Fibroblast of lung (primary cell): Measurements from ENCODE around the gene GRIK4. TPM values are rescaled to one million over a fixed set of nuclear protein-coding genes. Genes with fewer than 3 reads are reported as not detected.

Experiments used
- DNase-seq, 2 donors: peaks; one replicate each; pipeline versions ENCODE4 v3.0.0 to v3.0.0-alpha.2; 2010; ENCODE audit warnings: low read depth in 2 of 2
- H2AFZ ChIP-seq: 2 replicates; pipeline ENCODE4 v1.5.1; 2012; ENCODE audit warnings: low read length, control low read depth, inconsistent platforms
- H3K27ac ChIP-seq: 2 replicates; pipeline ENCODE4 v1.5.1; 2011; ENCODE audit warnings: low read length, control low read depth; ENCODE audit not compliant: insufficient read depth
- H3K27me3 ChIP-seq: 2 replicates; pipeline ENCODE4 v1.5.1; 2011; ENCODE audit warnings: mild to moderate bottlenecking, low read length; ENCODE audit not compliant: control insufficient read depth, insufficient read depth
- H3K36me3 ChIP-seq: 2 replicates; pipeline ENCODE4 v1.5.1; 2011; ENCODE audit warnings: low read length; ENCODE audit not compliant: control insufficient read depth, insufficient read depth
- H3K4me1 ChIP-seq: 2 replicates; pipeline ENCODE4 v1.5.1; 2011; ENCODE audit warnings: low read length; ENCODE audit not compliant: control insufficient read depth, insufficient read depth; ENCODE audit errors: extremely low read depth
- H3K4me2 ChIP-seq: 2 replicates; pipeline ENCODE4 v1.5.1; 2011; ENCODE audit warnings: low read length, control low read depth; ENCODE audit not compliant: insufficient read depth; ENCODE audit errors: extremely low read depth
- H3K4me3 ChIP-seq, 4 experiments: fragments of 200-600 bp in 1 of 4; sonication (generic) in 1 of 4; replicated peaks in 1 of 4; 2 replicates each; pipeline ENCODE4 v1.5.1; 2011 to 2016; ENCODE audit warnings: low read length in 4 of 4, low read depth in 3 of 4, mild to moderate bottlenecking in 3 of 4, control low read depth in 2 of 4, inconsistent platforms in 1 of 4, mixed read lengths in 1 of 4; ENCODE audit not compliant: insufficient read depth in 1 of 4; ENCODE audit errors: control extremely low read depth in 1 of 4
- H3K79me2 ChIP-seq: 2 replicates; pipeline ENCODE4 v1.5.1; 2012; ENCODE audit warnings: mild to moderate bottlenecking, low read length, inconsistent platforms; ENCODE audit not compliant: control insufficient read depth, insufficient read depth
- H3K9ac ChIP-seq: 2 replicates; pipeline ENCODE4 v1.5.1; 2011; ENCODE audit warnings: mild to moderate bottlenecking, low read length, control low read depth; ENCODE audit not compliant: insufficient read depth
- H3K9me3 ChIP-seq: 2 replicates; pipeline ENCODE4 v1.5.1; 2012; ENCODE audit warnings: low read depth, low read length; ENCODE audit not compliant: control insufficient read depth, insufficient read depth
- H4K20me1 ChIP-seq: 2 replicates; pipeline ENCODE4 v1.5.1; 2011; ENCODE audit warnings: low read length; ENCODE audit not compliant: control insufficient read depth, insufficient read depth; ENCODE audit errors: extremely low read depth
- CTCF ChIP-seq, 2 donors: IDR thresholded peaks in 1 of 2; conservative IDR thresholded peaks in 1 of 2; 1 replicate in 1 of 2; 2 replicates in 1 of 2; pipeline ENCODE4 v1.5.1; 2011 to 2012; ENCODE audit warnings: low read length in 2 of 2, control low read depth in 1 of 2, inconsistent platforms in 1 of 2, low read depth in 1 of 2, mild to moderate bottlenecking in 1 of 2
- EZH2 ChIP-seq: IDR thresholded peaks from 2 replicates; pipeline ENCODE4 v1.5.1; 2012; ENCODE audit warnings: low read length, control low read depth, mild to moderate bottlenecking; ENCODE audit errors: missing control alignments
- polyA plus RNA-seq, 2 donors: library from polyadenylated mRNA; depleted of rRNA in 1 of 2; stranded (reverse) in 1 of 2; unstranded in 1 of 2; fragments of >200 nt; gene quantifications; 2 replicates each; pipeline ENCODE4 v1.2.1, GENCODE V29; 2011 to 2012; ENCODE audit warnings: missing spikeins in 1 of 2
- total RNA-seq: library from RNA; depleted of rRNA; stranded (reverse); fragments of >200 nt; gene quantifications from 2 replicates; pipeline ENCODE4 v1.2.1, GENCODE V29; 2014

The GRIK4 gene
- total and polyA plus RNA-seq, 2 donors (not counting 1 experiment from before 2014, with no cell fraction given): 0.17 to 1.5 TPM

- Histone ChIP-seq H3K27me3 (no peaks in the 10 kb centered on the region), H4K20me1 (no peaks in the 10 kb centered on the region), H3K9me3 (no peaks in the 10 kb centered on the region), H3K79me2 (peaks cover 26% of the 10 kb centered on the region), H3K4me1 (no peaks in the 10 kb centered on the region), H2AFZ (peak within 1 kb of the TSS; percentile 28), H3K27ac (peak within 1 kb of the TSS; percentile 81), H3K9ac (peak within 1 kb of the TSS; percentile 86), H3K4me3 (peak within 1 kb of the TSS; percentile 65 to 96 (median 80)), H3K36me3 (no peaks in the 10 kb centered on the region), H3K4me2 (peak within 1 kb of the TSS; percentile 79)
- DNase-seq: peak; percentile 80 to 85
- TF ChIP-seq CTCF (conservative IDR thresholded peaks at IDR 0.05 in 1 of 2, IDR thresholded peaks at IDR 0.05 in 1 of 2; ENCODE audit: low read depth in 1 of 2, low read length in 2 of 2): no peak
- TF ChIP-seq EZH2: no peak
Measured at GRCh38 chr11:121023848-121024751, 512.6 kb downstream of the GRIK4 start, which contains the start of gene TBCEL. TSS of gene TBCEL (plus strand) at chr11:121024102. CDS start at chr11:121045691, 21,589 bp downstream.

GRCh38 chr11:121024989-121025388, 513.4 kb downstream of the GRIK4 start:
- Histone ChIP-seq H3K4me3 (peak overlapping the region; percentile 65 to 96 (median 80)), H2AFZ (no peak overlapping the region), H3K9me3 (no peaks in the 10 kb centered on the region), H3K27me3 (no peaks in the 10 kb centered on the region), H3K79me2 (peaks cover 26% of the 10 kb centered on the region), H3K36me3 (no peaks in the 10 kb centered on the region), H3K27ac (peak overlapping the region; percentile 81), H4K20me1 (no peaks in the 10 kb centered on the region), H3K4me1 (no peaks in the 10 kb centered on the region), H3K9ac (no peak overlapping the region), H3K4me2 (peak overlapping the region; percentile 79)
- TF ChIP-seq EZH2 (no peak), CTCF (conservative IDR thresholded peaks at IDR 0.05 in 1 of 2, IDR thresholded peaks at IDR 0.05 in 1 of 2; ENCODE audit: low read depth in 1 of 2, low read length in 2 of 2) (no peak)
- DNase-seq: peak; percentile 8 to 31

- DNase-seq: no peak
- TF ChIP-seq EZH2 (no peak), CTCF (conservative IDR thresholded peaks at IDR 0.05 in 1 of 2, IDR thresholded peaks at IDR 0.05 in 1 of 2; ENCODE audit: low read depth in 1 of 2, low read length in 2 of 2) (no peak)
- H3K27me3 ChIP-seq: no peaks in the 10 kb centered on the region
- no peaks in the 10 kb centered on the region for H4K20me1 ChIP-seq
- H3K4me2 ChIP-seq: no peak overlapping the region
- no peaks in the 10 kb centered on the region for H3K9me3 ChIP-seq
- no peaks in the 10 kb centered on the region for H3K4me1 ChIP-seq
- no peak overlapping the region for H3K27ac ChIP-seq
- no peak overlapping the region for H2AFZ ChIP-seq
- H3K9ac ChIP-seq: no peak overlapping the region
- H3K79me2 ChIP-seq: peaks cover 26% of the 10 kb centered on the region
- no peak overlapping the region for H3K4me3 ChIP-seq
- no peaks in the 10 kb centered on the region for H3K36me3 ChIP-seq
Measured at GRCh38 chr11:121029153-121029552, 517.6 kb downstream of the GRIK4 start.
